Measurements from ENCODE around the gene TUBB4B. TPM values are rescaled to one million over a fixed set of nuclear protein-coding genes. Genes with fewer than 3 reads are reported as not detected.
"Not testable (repeated sequence)": the region's sequence is repeated elsewhere in the genome, so short reads cannot be mapped to it uniquely, and the experiment has no call there.

Gene TUBB4B
- polyA plus RNA-seq, 1 experiment, result 223 TPM

- Histone ChIP-seq H3K4me3 (ENCODE audit: low read depth, low read length) (peak overlapping the region; percentile 96), H3K9me3 (ENCODE audit: control insufficient read depth, insufficient read depth, low read length) (no peaks in the 10 kb centered on the region; the same call in 1 of the 2 replicates), H3K27ac (ENCODE audit: low read depth, low read length) (no peak overlapping the region), H3K27me3 (ENCODE audit: control insufficient read depth, insufficient read depth, low read length) (no peaks in the 10 kb centered on the region)
- CTCF ChIA-PET, result interaction anchor here (1.3 to 1.7 kb wide), 2 partner anchors 20 to 166 kb away, joined by 3 to 7 read pairs; partner anchors contain the start of gene EXD3
- POLR2A ChIA-PET, result interaction anchor here (0.8 to 8.8 kb wide), 3 partner anchors 9 to 166 kb away, joined by 3 to 146 read pairs (median 3); partner anchors contain the start of genes EXD3, NOXA1 and TUBB4B
- DNase-seq (ENCODE audit: low read depth, low spot score), result no peak
- no peak for TF ChIP-seq CTCF (IDR thresholded peaks at IDR 0.05; ENCODE audit: low read depth, low read length)
Measured at GRCh38 chr9:137256856-137257255, 15.8 kb downstream of the TUBB4B start.

GRCh38 chr9:137262173-137262908 lies 21.3 kb downstream of the TUBB4B start:
- H3K27ac ChIP-seq (ENCODE audit: low read depth, low read length); H3K4me3 ChIP-seq (ENCODE audit: low read depth, low read length); DNase-seq (ENCODE audit: low read depth, low spot score); H3K9me3 ChIP-seq (ENCODE audit: control insufficient read depth, insufficient read depth, low read length); H3K27me3 ChIP-seq (ENCODE audit: control insufficient read depth, insufficient read depth, low read length): not testable (repeated sequence)
- TF ChIP-seq CTCF (IDR thresholded peaks at IDR 0.05; ENCODE audit: low read depth, low read length), result peak; percentile 42; the same call in 1 of the 2 replicates
- ChIA-PET CTCF (interaction anchor here (1.0 kb wide), 1 partner anchor 26 kb away, joined by 3 read pairs; no protein-coding TSS in a partner anchor), POLR2A (interaction anchor here (2.4 kb wide), 1 partner anchor 22 kb away, joined by 14 read pairs; the partner anchor contains the start of gene TUBB4B)

GRCh38 chr9:137262909-137263285 lies 21.8 kb downstream of the TUBB4B start:
- Histone ChIP-seq H3K9me3 (ENCODE audit: control insufficient read depth, insufficient read depth, low read length) (no peaks in the 10 kb centered on the region; the same call in 1 of the 2 replicates), H3K27me3 (ENCODE audit: control insufficient read depth, insufficient read depth, low read length) (no peaks in the 10 kb centered on the region), H3K4me3 (ENCODE audit: low read depth, low read length) (no peak overlapping the region), H3K27ac (ENCODE audit: low read depth, low read length) (no peak overlapping the region)
- ChIA-PET POLR2A (no interaction called here), CTCF (no interaction called here)
- no peak for TF ChIP-seq CTCF (IDR thresholded peaks at IDR 0.05; ENCODE audit: low read depth, low read length)
- DNase-seq (ENCODE audit: low read depth, low spot score), result no peak

- H3K9me3 ChIP-seq (ENCODE audit: control insufficient read depth, insufficient read depth, low read length), result no peaks in the 10 kb centered on the region; the same call in 1 of the 2 replicates
- TF ChIP-seq CTCF (IDR thresholded peaks at IDR 0.05; ENCODE audit: low read depth, low read length), result no peak
- DNase-seq (ENCODE audit: low read depth, low spot score), result no peak
- ChIA-PET POLR2A (no interaction called here), CTCF (no interaction called here)
- H3K4me3 ChIP-seq (ENCODE audit: low read depth, low read length), result no peak overlapping the region
- no peak overlapping the region for H3K27ac ChIP-seq (ENCODE audit: low read depth, low read length)
- no peaks in the 10 kb centered on the region for H3K27me3 ChIP-seq (ENCODE audit: control insufficient read depth, insufficient read depth, low read length)
Measured at GRCh38 chr9:137263506-137263905, 22.4 kb downstream of the TUBB4B start.

GRCh38 chr9:137264067-137264466 lies 23.0 kb downstream of the TUBB4B start:
- no peak overlapping the region for H3K4me3 ChIP-seq (ENCODE audit: low read depth, low read length)
- no peaks in the 10 kb centered on the region; the same call in 1 of the 2 replicates for H3K9me3 ChIP-seq (ENCODE audit: control insufficient read depth, insufficient read depth, low read length)
- no peak for TF ChIP-seq CTCF (IDR thresholded peaks at IDR 0.05; ENCODE audit: low read depth, low read length)
- H3K27ac ChIP-seq (ENCODE audit: low read depth, low read length), result no peak overlapping the region
- H3K27me3 ChIP-seq (ENCODE audit: control insufficient read depth, insufficient read depth, low read length), result no peaks in the 10 kb centered on the region
- CTCF ChIA-PET, result interaction anchor here (0.6 kb wide), 1 partner anchor 41 kb away, joined by 12 read pairs; no protein-coding TSS in a partner anchor
- no peak for DNase-seq (ENCODE audit: low read depth, low spot score)
- POLR2A ChIA-PET, result no interaction called here
